Posterior vena cava (tissue), 2 donors: Measurements from ENCODE around the gene FRMD3. TPM values are rescaled to one million over a fixed set of nuclear protein-coding genes. Genes with fewer than 3 reads are reported as not detected.

Experiments
- DNase-seq: peaks from one replicate; pipeline ENCODE4 v3.0.0-alpha.2; 2020; ENCODE audit warnings: low spot score
- intact Hi-C, 2 donors: fragments of 100-400 bp; cut with DNase I; formaldehyde crosslinking; loops; one replicate each; pipeline versions ENCODE4 v1.14.1 to v1.14.2; 2022 to 2023
- long read RNA-seq, 2 donors: library from polyadenylated mRNA; unstranded; transcript quantifications; one replicate each; pipeline ENCODE4 v2.0.0, GENCODE V29; 2020 to 2021
- total RNA-seq, 2 donors: library from RNA; stranded (reverse); fragmentation: NEBNext Ultra II Directional; extraction: Animal tissue kit (Norgen Biotek cat#: 25700); gene quantifications; one replicate each; pipeline ENCODE4 v1.2.1, GENCODE V29; 2021
- donor health status: DM: yes; HTN: yes; CAD: no.
- donor health status: DM: yes; HTN: yes; CAD: no.

The FRMD3 gene
- total RNA-seq: 1 to 10 TPM; 5.1 TPM
- long read RNA-seq, donor 1, full-length matches to known transcripts: 6 of 7 reads
- long read RNA-seq, donor 1, partial matches to known transcripts: 0 of 7 reads
- long read RNA-seq, donor 1, other reads (novel, unspliced or antisense): 1 of 7 reads
- long read RNA-seq, donor 2, full-length matches to known transcripts: 13 of 18 reads
- long read RNA-seq, donor 2, partial matches to known transcripts: 2 of 18 reads
- long read RNA-seq, donor 2, other reads (novel, unspliced or antisense): 3 of 18 reads

DNA sequence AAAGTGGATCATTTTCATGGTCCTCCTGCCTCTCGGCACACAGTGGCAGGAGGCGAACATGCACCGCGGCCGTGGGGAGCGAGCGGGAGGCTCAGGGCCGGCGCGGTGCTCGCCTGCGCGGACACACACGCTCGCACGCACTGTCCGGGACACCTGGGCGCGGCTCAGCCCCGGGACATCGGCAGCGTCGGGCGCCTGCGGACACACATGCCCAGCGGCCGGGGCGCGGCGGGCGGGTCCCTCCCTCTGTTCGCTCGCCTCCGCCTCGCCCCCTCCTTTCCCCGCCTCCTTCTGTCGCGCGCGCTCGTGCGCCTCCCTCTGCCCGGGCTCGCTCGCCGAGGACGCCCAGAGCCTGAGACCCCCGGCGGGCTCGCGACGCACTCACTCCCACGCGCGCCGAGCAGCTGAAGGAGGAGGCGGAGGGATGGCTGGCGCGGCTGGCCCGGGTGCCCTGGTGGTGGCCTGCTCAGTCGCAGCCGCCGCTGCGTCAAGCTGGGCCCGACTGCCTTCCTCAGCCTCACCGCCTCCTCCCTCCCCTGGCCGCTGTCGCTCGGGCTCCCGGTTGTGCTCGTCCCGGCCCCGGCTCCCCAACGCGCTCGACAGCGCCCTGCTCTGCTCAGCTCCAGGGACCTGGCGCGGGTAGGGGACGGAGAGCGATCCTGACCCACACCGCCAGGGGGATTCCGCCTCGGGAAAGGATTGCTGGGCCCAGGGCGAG lies at the start of gene FRMD3:
TSS of gene FRMD3 (minus strand) at position 230 of the 718 bp plus-strand sequence. CDS start at position 60, 170 bp downstream.
- intact Hi-C loops: loop anchor here in 1 of 2 donors (10.0 kb wide), 1 partner anchor 324 kb away; no protein-coding TSS in a partner anchor
- peak; percentile 93 for DNase-seq

DNA sequence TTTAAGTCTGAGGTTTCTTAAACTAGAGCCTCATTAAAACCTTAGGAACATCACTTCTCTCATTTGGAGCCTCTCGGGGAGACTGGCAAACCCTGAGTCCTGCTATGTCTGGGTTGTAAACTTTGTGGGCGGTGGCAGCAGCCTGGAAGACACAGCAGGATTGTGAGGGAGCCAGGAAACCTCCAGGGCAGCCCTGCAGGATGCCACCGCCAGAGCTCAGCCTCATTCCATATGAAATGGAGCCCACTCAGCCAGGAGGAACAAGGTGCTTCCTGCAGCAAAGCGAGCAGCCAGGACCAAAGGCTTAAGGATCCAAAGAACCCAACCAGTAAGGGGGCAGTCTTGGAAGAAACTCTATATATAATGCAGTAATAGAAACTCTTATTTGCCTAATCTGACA lies 46.8 kb upstream of the FRMD3 start:
- intact Hi-C loops: no loop called here
- DNase-seq: no peak

DNA sequence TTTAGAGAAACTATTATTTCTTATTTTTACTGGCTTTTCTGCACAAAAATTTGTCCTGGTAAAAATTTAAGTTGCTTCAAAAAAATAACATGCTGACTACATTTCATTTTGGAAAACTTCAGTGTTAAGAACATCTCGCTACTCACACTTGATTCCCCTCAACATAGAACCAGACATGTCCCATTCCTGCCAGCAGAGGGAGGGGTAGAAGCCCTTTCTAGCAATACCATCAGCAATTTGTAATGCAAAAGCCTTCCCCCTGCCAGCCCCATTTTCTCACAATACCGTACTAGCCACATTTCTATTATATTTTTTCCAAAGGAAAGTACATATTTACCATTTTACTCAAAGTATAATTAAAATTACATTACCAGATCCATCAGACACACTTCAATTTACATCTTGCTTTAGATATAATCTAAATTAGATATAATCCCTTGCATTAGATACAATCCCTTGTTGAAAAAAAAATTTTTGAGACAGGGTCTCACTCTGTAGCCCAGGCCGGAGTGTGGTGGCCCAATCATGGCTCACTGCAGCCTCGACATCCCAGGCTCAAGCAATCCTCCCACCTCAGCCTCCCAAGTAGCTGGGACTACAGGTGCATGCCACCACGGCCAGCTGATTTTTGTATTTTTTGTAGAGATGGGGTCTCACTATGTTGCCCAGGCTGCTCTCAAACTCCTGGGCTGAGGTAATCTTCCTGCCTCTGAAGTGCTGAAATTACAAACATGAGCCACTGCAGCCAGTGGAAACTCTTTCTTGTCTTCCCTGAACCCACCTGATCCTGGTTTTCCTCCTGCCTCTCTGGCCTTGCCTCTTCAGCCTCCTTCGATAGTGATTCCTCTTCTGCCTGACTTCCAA lies 45.2 kb upstream of the FRMD3 start:
- intact Hi-C loops: no loop called here
- no peak for DNase-seq

DNA sequence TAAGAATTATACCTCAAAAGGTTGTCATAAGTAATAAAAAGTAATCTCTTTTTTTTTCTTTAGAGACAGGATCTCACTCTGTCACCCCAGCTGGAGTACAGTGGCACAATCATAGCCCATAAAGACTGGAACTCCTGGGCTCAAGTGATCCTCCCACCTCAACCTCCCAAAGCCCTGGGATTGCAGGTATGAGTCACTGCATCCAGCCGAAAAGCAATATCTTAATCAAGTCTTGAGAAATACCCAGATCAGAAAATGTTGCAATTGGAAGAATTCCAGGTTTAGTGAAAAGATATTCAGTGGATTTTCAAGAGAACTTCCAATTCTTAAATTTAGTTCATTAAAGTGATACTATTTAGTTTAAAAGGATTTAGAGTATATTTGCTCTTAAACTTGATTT lies 43.8 kb upstream of the FRMD3 start:
- no peak for DNase-seq
- intact Hi-C loops: no loop called here

DNA sequence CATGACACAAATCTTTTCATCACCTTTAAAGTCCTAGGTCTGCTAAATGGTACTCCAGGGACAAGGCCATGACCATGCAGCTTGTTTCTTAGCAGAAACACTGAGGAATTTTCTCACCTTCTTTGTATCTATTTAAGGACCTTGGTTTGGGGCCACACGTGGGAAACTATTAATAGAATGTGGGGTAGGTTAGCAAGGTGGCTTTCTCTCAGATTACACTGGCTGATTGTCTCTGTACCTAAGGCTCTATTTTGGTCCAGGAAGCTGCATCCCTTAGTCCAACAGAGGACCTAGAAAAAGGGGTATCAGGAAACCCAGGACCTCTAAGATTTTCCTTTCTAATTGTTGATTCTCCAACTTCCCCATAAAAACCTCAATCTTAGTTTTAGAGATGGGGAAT lies 36.3 kb upstream of the FRMD3 start:
- intact Hi-C loops: no loop called here
- no peak for DNase-seq

DNA sequence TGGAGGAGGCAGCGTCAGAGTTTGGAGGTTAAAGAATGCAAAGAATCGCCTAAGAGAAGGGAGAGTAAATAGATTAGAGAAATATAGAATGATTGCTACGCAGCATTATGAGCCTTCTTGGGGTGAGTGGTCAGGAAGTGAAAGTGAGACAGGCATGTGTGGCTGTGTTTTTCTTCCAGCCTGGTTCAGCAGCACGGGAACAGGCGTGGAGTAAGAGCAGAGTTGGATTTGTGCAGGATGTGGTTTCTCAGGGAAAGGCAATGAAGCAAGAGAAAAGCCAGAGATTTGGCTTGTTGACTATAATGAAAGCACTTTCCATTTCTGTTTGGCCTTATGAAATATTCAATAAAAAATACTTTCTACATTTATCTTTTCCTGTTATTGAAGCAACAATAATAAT lies 34.3 kb upstream of the FRMD3 start:
- intact Hi-C loops: no loop called here
- DNase-seq: no peak

DNA sequence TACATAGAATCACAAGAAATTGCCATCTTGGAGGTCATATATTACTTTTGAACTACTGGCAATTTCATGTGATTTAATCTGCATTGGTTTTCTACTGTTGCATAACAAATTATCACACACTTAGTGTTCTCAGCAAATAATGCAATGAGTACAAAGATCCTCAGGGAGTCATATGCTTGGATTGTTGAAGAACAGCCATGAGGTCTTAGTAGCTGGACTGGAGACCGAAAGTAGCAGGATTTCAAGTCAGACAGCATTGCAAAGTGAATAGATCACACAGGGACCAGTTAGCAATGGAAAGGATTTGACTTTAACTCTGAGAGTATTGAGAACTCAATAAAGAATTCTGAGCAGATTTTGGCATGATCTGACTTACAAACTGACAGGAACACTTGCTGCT lies 32.2 kb upstream of the FRMD3 start:
- intact Hi-C loops: no loop called here

DNA sequence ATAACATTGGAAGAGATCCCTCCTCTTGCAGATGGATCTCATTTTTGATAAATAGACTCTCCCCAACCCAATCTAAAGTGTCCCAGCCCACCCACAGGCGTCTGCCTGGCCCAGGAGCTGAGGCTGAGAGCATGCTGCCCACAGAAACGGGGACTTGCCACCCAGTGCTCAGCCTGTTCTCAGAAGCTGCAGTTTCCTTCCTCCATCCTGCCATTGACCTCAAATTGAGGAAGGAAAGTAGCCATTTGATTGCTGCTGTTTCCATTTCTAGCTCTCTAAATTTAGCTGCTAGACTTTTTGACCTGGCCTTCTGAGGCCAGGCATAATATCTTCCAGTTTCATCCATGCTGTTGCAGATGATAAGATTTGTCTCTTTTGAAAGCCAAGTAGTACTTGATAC lies 31.1 kb upstream of the FRMD3 start:
- intact Hi-C loops: no loop called here

More for the DNA sequence above, 32.2 kb upstream of the FRMD3 start:
- no peak for DNase-seq

DNA sequence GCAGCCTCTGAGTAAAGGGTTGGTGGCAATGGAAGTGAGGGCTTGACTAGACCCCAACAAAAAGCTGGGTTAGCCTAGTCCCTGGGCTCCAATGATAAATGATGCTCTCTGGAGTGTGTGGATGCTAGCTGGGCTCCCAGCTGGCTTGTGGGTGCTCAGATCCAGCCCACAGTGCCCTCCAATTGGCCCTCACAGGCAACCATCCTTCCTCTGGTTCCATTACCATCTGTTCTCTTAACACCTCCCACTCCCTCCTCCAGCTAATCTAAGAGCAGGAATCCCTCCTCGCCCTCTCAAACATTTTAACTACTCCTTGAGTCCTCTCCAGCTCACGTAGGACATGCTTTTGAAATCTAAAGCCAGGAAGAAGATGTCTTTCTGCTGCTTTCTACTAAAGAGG lies 25.2 kb upstream of the FRMD3 start:
- no peak for DNase-seq
- intact Hi-C loops: no loop called here

More for the DNA sequence above, 31.1 kb upstream of the FRMD3 start:
- no peak for DNase-seq

DNA sequence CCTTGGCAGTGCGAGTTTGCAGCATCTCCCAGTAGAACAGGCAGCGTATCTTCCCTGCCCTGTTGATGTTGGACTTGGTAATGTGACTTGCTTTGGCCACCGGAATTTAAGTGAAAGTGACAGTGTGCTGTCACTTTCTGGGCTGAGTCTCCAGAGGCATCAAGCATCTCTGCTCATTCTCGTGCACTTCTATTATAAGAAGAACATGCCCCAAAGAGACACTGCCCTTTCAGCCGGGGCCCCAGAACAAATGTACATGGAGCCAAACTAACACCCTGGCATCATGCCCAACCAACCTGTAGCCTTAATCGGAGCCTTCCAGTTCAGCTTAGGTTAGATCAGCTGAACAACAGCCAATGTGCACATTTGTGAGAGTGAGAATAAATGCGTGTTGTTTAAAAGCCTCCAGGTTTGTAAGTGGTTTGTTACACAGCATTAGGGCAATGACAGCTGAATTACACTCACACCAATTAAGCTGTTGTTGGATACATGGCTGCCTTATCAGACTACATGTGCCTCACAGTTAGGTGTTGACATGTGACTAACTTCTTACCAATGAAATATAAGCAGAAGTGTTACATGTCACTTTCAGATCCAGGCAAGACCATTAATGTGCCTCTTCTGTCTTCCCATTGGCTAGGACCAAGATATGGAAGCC lies 22.1 kb upstream of the FRMD3 start:
- no peak for DNase-seq
- intact Hi-C loops: no loop called here

DNA sequence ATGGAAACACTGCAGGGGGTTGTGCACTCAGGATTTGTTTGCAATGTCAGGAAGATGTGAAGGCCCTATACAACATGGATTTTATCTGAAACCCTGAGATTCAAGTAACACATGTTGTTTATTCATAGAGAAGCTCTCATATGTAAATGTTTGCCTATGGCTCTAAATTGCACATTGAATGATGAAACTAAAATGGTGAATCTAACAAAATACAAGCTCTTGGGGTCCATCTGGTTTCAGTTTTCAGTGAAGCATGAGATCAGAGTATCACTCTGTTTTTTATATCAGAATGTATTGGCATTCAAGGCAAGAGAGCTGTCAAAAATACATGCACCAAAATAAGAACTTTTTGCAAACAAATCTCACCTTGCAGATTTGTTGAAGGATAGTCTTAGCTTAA lies 19.6 kb upstream of the FRMD3 start:
- no peak for DNase-seq
- intact Hi-C loops: no loop called here

DNA sequence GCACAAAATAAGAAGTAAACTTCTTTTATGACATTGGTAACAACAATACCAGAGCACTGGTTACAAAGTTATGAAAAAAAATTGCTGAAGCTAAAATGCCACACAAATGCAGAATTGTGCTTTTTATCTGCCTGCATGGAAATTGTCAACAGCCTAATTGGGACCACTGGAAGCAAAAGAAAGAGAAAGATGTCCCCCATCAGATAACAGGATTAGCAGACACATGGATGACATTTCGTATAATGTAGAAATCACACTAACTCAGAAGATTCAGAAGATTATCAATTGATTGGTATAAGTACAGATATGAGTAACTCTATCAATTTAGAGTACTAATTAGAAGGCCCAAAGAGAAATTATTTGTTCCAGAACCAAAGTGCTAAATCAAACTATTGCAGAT lies 19.1 kb upstream of the FRMD3 start:
- intact Hi-C loops: no loop called here
- no peak for DNase-seq

DNA sequence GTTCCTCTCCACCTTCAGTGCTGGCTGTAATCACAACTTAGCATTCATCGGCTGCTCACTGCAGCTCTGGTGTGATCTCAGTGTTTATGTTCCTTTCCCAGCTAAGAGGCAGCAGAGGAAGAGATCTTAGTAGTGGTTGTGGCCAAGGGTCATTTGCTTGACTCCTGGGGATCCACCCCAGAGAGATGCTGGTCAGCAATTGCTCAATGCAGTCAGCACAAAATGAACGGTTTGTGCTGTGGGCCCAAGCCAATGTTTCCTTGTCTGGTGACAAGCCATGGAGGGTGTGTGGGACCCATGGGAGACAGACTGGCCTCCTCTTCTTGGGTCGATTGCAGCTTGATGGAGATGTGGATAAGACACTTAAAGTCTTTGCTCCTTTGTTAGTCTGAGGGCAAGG lies 16.1 kb upstream of the FRMD3 start:
- DNase-seq: peak; percentile 85
- intact Hi-C loops: no loop called here

DNA sequence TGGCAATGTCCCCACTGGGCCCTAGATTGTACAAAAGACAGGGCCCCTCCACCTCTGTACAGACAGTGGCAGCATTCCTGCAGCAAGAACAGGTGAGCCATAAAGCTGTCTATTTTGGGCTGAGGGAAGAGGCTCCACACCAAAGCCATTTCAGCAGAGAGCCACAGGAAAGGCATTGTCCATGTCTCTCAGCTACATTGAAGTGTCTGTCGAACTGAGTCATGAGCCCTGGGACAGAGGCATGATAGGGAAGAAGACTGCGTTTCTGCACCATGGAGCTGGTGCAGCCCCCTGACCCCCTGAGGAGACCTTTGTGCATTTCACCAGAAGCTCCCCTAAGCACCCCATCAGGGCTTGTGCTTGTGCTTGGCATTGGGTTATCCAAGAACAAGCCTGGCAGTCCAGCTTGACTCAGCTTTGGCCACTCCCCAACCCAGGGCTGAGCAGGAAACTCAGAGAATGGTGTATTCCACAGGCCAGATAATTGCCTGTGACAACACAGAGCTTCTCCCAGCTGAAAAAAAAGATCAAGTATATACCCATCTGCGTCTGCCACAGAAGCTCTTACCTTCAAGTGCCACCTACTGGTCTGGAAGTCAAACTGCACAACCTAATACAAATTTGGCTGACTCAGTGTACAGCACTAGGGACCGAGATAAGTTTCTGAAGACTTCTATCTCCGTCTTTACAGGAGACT lies 5.9 kb upstream of the FRMD3 start:
- intact Hi-C loops: no loop called here

DNA sequence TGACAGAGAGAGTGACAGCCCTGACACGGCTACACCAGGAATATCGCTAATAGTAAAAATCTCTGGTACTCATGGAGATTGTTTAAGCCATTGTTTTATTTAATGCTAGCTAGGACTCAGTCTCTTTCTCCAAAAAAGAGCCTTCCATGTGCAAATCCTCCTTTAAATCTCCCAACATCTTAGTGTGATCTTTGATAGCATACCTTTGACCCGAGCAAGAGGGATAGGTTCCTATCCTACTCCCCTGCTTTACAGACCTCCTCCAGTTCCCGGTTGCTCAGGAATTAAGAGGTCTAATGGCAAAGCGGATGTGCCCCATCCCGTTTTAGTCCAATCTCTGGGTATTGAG lies 663 bp upstream of the FRMD3 start:
- intact Hi-C loops: loop anchor here in 1 of 2 donors (10.0 kb wide), 1 partner anchor 324 kb away; no protein-coding TSS in a partner anchor
- DNase-seq: no peak

More for the DNA sequence above, 5.9 kb upstream of the FRMD3 start:
- no peak for DNase-seq

DNA sequence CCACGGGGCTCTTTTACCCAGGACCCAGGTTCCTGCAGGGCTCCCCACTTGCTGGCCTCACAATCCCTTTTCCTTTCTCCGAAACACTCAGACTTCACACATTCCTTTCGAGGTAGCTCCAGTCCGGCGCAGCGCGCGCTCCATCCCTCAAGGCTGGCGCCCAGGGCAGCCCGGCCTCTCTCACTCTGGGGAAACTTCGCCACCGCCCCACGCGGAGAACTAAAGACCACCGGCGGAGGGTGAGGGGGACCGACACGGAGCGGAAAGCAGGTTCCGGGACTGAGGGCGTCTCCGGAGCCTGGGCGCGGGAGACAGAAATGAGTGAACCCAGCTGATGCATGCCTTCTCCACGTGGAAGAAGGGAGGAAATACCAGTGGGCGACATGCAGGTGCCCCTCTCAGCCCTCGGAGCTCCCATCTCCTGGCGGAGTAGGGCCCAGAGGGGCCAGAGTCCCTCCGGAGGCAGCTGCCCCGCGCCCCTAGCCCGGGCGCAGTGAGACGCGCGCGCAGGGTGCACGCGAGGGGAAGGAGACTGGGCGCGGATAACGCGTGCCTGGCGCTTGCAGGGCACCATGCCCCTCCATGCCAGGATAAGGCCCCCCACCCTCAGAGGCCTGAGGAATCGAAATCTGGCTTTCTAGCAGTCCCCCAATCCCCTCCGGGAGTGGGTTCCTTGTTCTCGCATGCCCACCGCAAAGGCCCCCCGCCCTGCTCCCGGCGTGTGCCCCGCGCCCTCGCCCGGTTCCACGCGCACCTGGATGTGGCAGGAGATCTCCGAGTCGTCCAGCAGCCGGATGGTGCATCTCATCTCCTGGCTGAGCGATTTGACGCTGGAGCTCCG lies 650 bp downstream of the FRMD3 start:
- intact Hi-C loops: loop anchor here in 1 of 2 donors (10.0 kb wide), 1 partner anchor 323 kb away; no protein-coding TSS in a partner anchor

DNA sequence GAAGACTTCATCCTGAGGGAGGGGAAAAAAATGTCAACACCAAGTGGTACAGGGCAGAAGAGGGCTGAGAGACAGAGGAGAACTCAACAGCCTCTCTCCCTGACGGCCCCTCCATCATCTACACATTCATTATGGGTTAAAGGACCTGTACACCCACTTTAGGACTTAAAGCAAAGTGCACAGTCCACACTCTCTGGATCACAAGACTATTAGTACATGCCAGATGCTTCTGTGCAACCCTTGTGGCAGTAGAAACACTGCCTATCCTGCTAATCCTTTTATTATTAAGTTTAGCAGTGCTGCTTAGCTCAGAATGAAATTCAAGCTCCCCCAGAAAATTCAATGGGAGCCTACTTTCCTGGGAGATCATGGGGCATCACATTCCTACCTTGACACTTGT lies 1.9 kb downstream of the FRMD3 start:
- DNase-seq: no peak
- intact Hi-C loops: loop anchor here in 1 of 2 donors (10.0 kb wide), 1 partner anchor 322 kb away; no protein-coding TSS in a partner anchor

More for the DNA sequence above, 650 bp downstream of the FRMD3 start:
- peak; percentile 76 for DNase-seq

DNA sequence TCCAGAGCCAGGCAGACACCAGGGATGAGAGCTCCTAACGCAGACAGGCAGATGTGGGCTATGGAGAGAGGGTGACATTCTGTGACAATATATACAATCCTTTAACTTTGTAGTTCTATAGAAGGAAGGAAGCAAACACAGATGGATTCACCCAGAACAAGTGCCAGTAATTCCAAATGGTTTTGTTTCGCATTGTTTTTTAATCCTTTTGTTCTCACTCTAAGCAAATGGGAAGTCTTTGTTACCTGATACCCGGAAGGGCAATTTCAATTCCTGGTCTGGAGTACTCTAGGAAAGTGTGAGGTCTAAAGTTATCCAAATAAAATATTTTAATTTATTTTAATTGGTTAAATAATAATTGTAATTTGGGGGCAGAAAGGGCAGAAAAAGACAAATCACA lies 2.5 kb downstream of the FRMD3 start:
- intact Hi-C loops: loop anchor here in 1 of 2 donors (10.0 kb wide), 1 partner anchor 321 kb away; no protein-coding TSS in a partner anchor
- DNase-seq: no peak
